Lower leg skin (tissue), 3 donors: Measurements from ENCODE around the gene PRKCE.

Source experiments
- POLR2A ChIP-seq, 2 donors: fragments of 450-650 bp; IDR thresholded peaks; one replicate each; pipeline ENCODE4 v1.6.1; 2016 to 2017; ENCODE audit warnings: antibody characterized with exemption in 2 of 2, mild to moderate bottlenecking in 1 of 2, moderate library complexity in 1 of 2
- TF ChIP-seq, protein P1 (sequence below), 3 donors: fragments of 450-650 bp; IDR thresholded peaks; one replicate each; pipeline ENCODE4 v1.5.1; 2016; ENCODE audit warnings: antibody characterized with exemption in 3 of 3, mild to moderate bottlenecking in 3 of 3, moderate library complexity in 2 of 3

GRCh38 chr2:46001290-46001689 is 349.8 kb downstream of the PRKCE start:
- TF ChIP-seq, protein P1, sequence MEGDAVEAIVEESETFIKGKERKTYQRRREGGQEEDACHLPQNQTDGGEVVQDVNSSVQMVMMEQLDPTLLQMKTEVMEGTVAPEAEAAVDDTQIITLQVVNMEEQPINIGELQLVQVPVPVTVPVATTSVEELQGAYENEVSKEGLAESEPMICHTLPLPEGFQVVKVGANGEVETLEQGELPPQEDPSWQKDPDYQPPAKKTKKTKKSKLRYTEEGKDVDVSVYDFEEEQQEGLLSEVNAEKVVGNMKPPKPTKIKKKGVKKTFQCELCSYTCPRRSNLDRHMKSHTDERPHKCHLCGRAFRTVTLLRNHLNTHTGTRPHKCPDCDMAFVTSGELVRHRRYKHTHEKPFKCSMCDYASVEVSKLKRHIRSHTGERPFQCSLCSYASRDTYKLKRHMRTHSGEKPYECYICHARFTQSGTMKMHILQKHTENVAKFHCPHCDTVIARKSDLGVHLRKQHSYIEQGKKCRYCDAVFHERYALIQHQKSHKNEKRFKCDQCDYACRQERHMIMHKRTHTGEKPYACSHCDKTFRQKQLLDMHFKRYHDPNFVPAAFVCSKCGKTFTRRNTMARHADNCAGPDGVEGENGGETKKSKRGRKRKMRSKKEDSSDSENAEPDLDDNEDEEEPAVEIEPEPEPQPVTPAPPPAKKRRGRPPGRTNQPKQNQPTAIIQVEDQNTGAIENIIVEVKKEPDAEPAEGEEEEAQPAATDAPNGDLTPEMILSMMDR (IDR thresholded peaks at IDR 0.05) = no peak
- TF ChIP-seq POLR2A (IDR thresholded peaks at IDR 0.05) = no peak
